HepG2 (cell line): ENCODE measurements around the gene EGFL8. TPM values are rescaled to one million over a fixed set of nuclear protein-coding genes. Genes with fewer than 3 reads are reported as not detected.

Experiments
- CC2D1A ChIP-seq: sonication (generic); formaldehyde crosslinking; IDR thresholded peaks from 2 replicates; pipeline ENCODE4 v1.8.1; 2023; ENCODE audit warnings: mild to moderate bottlenecking, missing genetic modification reagents
- HHEX ChIP-seq: IDR thresholded peaks from 2 replicates; pipeline ENCODE4 v1.6.1; 2016; ENCODE audit warnings: control low read depth
- HMG20A ChIP-seq: IDR thresholded peaks from 2 replicates; pipeline ENCODE4 v1.6.1; 2016; ENCODE audit warnings: borderline replicate concordance
- JUNB ChIP-seq: sonication (generic); formaldehyde crosslinking; IDR thresholded peaks from 2 replicates; pipeline ENCODE4 v1.8.0; 2022; ENCODE audit warnings: missing genetic modification reagents, mild to moderate bottlenecking, borderline replicate concordance
- LCORL ChIP-seq, 2 experiments: fragments of 450-650 bp in 1 of 2; sonication (generic) in 1 of 2; formaldehyde crosslinking in 1 of 2; IDR thresholded peaks; 2 replicates each; pipeline versions ENCODE4 v1.5.0 to v1.6.1; 2017 to 2020; ENCODE audit warnings: antibody characterized with exemption in 1 of 2, missing genetic modification reagents in 1 of 2
- NFATC3 ChIP-seq: sonication (generic); formaldehyde crosslinking; IDR thresholded peaks from 2 replicates; pipeline ENCODE4 v1.5.1; 2020; ENCODE audit warnings: mild to moderate bottlenecking, missing genetic modification reagents
- TARDBP ChIP-seq: sonication (generic); formaldehyde crosslinking; IDR thresholded peaks from 2 replicates; pipeline ENCODE4 v1.8.0; 2022; ENCODE audit warnings: mild to moderate bottlenecking, missing genetic modification reagents
- TCF7L2 ChIP-seq: IDR thresholded peaks from 2 replicates; pipeline ENCODE4 v1.6.1; 2011; ENCODE audit warnings: mild to moderate bottlenecking, low read depth, low read length, moderate library complexity
- TEAD2 ChIP-seq: sonication (generic); formaldehyde crosslinking; IDR thresholded peaks from 2 replicates; pipeline ENCODE4 v1.9.0; 2021; ENCODE audit warnings: missing genetic modification reagents
- ZFX ChIP-seq: sonication (generic); formaldehyde crosslinking; IDR thresholded peaks from 2 replicates; pipeline ENCODE4 v1.4.0; 2020; ENCODE audit warnings: mild to moderate bottlenecking, low read depth, missing genetic modification reagents, moderate library complexity
- ZNF205 ChIP-seq: IDR thresholded peaks from 2 replicates; pipeline ENCODE4 v1.6.1; 2018; ENCODE audit warnings: missing biosample characterization, missing genetic modification reagents
- polyA plus RNA-seq, 8 experiments: library from polyadenylated mRNA; depleted of rRNA in 3 of 8; stranded (reverse) in 7 of 8; unstranded in 1 of 8; fragments of >200 nt; fragmentation: Illumina TruSeq in 4 of 8; extraction: Trizol in 4 of 8; gene quantifications; 2 replicates each; pipeline versions ENCODE4 v1.2.1 to v1.2.3, GENCODE V29; 2011 to 2016; ENCODE audit warnings: low read depth in 4 of 8, missing spikeins in 1 of 8, mixed read lengths in 1 of 8; ENCODE audit not compliant: insufficient read depth in 1 of 8
- total RNA-seq, 5 experiments: library from RNA; depleted of rRNA; stranded (reverse); fragments of >200 nt; fragmentation: Illumina TruSeq; extraction: Trizol; gene quantifications; 2 replicates each; pipeline ENCODE4 v1.2.3, GENCODE V29; 2016; ENCODE audit warnings: low read depth in 1 of 5
- TF ChIP-seq, protein P1 (sequence below): sonication (generic); formaldehyde crosslinking; IDR thresholded peaks from 2 replicates; pipeline ENCODE4 v1.4.0; 2020; ENCODE audit warnings: missing genetic modification reagents
- TF ChIP-seq, protein P2 (sequence below): sonication (generic); formaldehyde crosslinking; IDR thresholded peaks from 2 replicates; pipeline ENCODE4 v1.5.0; 2020; ENCODE audit warnings: mild to moderate bottlenecking, missing genetic modification reagents, borderline replicate concordance
- TF ChIP-seq, protein P3 (sequence below): sonication (generic); formaldehyde crosslinking; IDR thresholded peaks from 2 replicates; pipeline ENCODE4 v1.4.0; 2020; ENCODE audit warnings: missing genetic modification reagents, borderline replicate concordance
- TF ChIP-seq, protein P4 (sequence below): IDR thresholded peaks from 2 replicates; pipeline ENCODE4 v1.6.1; 2016; ENCODE audit warnings: missing compliant biosample characterization, missing genetic modification reagents, borderline replicate concordance

EGFL8 gene
- total and polyA plus RNA-seq, 2 of the 13 experiments (the other 11 are each of a cell fraction or from before 2014, with no cell fraction given), result 10.0 to 11.5 TPM

DNA sequence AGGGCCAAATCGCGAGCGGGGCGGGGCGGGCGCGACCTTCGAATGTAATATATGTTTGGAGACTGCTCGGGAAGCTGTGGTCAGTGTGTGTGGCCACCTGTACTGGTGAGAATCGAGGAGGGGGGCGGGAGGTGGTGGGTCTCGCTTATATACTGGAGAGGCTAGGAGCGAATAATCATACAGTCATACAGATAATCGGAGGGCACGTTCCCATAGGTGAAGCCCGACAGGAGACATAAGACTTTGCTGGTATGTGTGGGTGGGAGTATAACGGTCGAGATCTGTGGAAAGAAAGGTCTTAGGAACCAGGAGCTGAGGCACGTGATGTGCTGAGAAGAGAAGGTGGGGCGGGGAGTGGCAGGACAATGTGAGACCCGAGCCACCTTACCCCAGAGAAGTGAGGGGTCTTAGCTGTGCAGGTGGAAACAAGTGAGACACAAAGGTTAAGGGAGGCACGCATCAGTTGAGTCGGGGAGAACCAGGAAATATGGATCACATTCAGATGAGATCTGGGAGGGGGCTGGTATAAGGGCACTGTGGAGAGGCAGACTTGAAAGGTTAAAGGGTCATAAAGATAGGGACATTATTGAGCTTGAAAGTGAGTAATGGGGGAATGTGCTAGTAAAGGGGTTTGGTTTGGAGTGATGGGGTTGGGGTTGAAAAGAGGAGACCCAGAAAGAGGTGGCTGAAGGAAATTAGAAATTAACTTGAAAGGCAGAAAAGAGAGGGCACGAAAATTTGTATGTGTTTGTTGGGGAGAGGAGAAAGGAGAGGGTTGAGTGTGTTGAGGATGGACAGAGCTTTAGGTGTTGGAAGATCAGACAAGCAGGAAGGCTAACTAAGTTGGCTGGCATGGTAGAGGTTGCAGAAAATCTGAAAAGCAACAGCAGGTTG lies 14.4 kb downstream of the EGFL8 start (continued):
- TF ChIP-seq LCORL (IDR thresholded peaks at IDR 0.05) (no peak), LCORL (CRISPR knock-in tag; IDR thresholded peaks at IDR 0.05) (no peak; the same call in none of the 2 replicates), CC2D1A (CRISPR knock-in tag) (no peak), NFATC3 (no peak), TCF7L2 (no peak), TARDBP (no peak), HHEX (CRISPR knock-in tag) (no peak; the same call in 1 of the 2 replicates), JUNB (peak; percentile 42; the same call in 1 of the 2 replicates), TEAD2 (CRISPR knock-in tag) (no peak), ZNF205 (no peak), HMG20A (CRISPR knock-in tag) (no peak), ZFX (CRISPR knock-in tag) (no peak; the same call in 1 of the 2 replicates)
- TF ChIP-seq, protein P1, sequence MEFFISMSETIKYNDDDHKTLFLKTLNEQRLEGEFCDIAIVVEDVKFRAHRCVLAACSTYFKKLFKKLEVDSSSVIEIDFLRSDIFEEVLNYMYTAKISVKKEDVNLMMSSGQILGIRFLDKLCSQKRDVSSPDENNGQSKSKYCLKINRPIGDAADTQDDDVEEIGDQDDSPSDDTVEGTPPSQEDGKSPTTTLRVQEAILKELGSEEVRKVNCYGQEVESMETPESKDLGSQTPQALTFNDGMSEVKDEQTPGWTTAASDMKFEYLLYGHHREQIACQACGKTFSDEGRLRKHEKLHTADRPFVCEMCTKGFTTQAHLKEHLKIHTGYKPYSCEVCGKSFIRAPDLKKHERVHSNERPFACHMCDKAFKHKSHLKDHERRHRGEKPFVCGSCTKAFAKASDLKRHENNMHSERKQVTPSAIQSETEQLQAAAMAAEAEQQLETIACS (CRISPR knock-in tag), result no peak
- TF ChIP-seq, protein P2, sequence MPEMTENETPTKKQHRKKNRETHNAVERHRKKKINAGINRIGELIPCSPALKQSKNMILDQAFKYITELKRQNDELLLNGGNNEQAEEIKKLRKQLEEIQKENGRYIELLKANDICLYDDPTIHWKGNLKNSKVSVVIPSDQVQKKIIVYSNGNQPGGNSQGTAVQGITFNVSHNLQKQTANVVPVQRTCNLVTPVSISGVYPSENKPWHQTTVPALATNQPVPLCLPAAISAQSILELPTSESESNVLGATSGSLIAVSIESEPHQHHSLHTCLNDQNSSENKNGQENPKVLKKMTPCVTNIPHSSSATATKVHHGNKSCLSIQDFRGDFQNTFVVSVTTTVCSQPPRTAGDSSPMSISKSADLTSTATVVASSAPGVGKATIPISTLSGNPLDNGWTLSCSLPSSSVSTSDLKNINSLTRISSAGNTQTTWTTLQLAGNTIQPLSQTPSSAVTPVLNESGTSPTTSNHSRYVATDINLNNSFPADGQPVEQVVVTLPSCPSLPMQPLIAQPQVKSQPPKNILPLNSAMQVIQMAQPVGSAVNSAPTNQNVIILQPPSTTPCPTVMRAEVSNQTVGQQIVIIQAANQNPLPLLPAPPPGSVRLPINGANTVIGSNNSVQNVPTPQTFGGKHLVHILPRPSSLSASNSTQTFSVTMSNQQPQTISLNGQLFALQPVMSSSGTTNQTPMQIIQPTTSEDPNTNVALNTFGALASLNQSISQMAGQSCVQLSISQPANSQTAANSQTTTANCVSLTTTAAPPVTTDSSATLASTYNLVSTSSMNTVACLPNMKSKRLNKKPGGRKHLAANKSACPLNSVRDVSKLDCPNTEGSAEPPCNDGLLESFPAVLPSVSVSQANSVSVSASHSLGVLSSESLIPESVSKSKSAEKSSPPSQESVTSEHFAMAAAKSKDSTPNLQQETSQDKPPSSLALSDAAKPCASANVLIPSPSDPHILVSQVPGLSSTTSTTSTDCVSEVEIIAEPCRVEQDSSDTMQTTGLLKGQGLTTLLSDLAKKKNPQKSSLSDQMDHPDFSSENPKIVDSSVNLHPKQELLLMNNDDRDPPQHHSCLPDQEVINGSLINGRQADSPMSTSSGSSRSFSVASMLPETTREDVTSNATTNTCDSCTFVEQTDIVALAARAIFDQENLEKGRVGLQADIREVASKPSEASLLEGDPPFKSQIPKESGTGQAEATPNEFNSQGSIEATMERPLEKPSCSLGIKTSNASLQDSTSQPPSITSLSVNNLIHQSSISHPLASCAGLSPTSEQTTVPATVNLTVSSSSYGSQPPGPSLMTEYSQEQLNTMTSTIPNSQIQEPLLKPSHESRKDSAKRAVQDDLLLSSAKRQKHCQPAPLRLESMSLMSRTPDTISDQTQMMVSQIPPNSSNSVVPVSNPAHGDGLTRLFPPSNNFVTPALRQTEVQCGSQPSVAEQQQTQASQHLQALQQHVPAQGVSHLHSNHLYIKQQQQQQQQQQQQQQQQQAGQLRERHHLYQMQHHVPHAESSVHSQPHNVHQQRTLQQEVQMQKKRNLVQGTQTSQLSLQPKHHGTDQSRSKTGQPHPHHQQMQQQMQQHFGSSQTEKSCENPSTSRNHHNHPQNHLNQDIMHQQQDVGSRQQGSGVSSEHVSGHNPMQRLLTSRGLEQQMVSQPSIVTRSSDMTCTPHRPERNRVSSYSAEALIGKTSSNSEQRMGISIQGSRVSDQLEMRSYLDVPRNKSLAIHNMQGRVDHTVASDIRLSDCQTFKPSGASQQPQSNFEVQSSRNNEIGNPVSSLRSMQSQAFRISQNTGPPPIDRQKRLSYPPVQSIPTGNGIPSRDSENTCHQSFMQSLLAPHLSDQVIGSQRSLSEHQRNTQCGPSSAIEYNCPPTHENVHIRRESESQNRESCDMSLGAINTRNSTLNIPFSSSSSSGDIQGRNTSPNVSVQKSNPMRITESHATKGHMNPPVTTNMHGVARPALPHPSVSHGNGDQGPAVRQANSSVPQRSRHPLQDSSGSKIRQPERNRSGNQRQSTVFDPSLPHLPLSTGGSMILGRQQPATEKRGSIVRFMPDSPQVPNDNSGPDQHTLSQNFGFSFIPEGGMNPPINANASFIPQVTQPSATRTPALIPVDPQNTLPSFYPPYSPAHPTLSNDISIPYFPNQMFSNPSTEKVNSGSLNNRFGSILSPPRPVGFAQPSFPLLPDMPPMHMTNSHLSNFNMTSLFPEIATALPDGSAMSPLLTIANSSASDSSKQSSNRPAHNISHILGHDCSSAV (CRISPR knock-in tag), result no peak
- TF ChIP-seq, protein P3, sequence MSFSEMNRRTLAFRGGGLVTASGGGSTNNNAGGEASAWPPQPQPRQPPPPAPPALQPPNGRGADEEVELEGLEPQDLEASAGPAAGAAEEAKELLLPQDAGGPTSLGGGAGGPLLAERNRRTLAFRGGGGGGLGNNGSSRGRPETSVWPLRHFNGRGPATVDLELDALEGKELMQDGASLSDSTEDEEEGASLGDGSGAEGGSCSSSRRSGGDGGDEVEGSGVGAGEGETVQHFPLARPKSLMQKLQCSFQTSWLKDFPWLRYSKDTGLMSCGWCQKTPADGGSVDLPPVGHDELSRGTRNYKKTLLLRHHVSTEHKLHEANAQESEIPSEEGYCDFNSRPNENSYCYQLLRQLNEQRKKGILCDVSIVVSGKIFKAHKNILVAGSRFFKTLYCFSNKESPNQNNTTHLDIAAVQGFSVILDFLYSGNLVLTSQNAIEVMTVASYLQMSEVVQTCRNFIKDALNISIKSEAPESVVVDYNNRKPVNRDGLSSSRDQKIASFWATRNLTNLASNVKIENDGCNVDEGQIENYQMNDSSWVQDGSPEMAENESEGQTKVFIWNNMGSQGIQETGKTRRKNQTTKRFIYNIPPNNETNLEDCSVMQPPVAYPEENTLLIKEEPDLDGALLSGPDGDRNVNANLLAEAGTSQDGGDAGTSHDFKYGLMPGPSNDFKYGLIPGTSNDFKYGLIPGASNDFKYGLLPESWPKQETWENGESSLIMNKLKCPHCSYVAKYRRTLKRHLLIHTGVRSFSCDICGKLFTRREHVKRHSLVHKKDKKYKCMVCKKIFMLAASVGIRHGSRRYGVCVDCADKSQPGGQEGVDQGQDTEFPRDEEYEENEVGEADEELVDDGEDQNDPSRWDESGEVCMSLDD, result peak; percentile 28; the same call in 1 of the 2 replicates
- TF ChIP-seq, protein P4, sequence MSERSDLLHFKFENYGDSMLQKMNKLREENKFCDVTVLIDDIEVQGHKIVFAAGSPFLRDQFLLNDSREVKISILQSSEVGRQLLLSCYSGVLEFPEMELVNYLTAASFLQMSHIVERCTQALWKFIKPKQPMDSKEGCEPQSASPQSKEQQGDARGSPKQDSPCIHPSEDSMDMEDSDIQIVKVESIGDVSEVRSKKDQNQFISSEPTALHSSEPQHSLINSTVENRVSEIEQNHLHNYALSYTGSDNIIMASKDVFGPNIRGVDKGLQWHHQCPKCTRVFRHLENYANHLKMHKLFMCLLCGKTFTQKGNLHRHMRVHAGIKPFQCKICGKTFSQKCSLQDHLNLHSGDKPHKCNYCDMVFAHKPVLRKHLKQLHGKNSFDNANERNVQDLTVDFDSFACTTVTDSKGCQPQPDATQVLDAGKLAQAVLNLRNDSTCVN, result 0 out of 2 replicates have a peak, but pooled peaks have one; percentile 42
